GM19328 (cell line): ENCODE results near the gene MPRIP.

Experiments used
- ATAC-seq: cut with Tn5 transposase; IDR thresholded peaks from one replicate; pipeline ENCODE4 v1.9.1; 2021; ENCODE audit warnings: mild to moderate bottlenecking, moderate library complexity; ENCODE audit not compliant: unreplicated experiment

Gene MPRIP

GRCh38 chr17:17106756-17107155 lies 64.5 kb downstream of the MPRIP start:
- no peak for ATAC-seq

- ATAC-seq, result no peak
Measured at GRCh38 chr17:17107281-17107680, 65.0 kb downstream of the MPRIP start.

GRCh38 chr17:17107891-17108431 lies 65.7 kb downstream of the MPRIP start:
- ATAC-seq, result no peak

GRCh38 chr17:17108451-17109049 lies 66.3 kb downstream of the MPRIP start:
- ATAC-seq, result no peak

GRCh38 chr17:17109256-17109655 lies 67.0 kb downstream of the MPRIP start:
- ATAC-seq, result no peak

- no peak for ATAC-seq
Measured at GRCh38 chr17:17109907-17110306, 67.7 kb downstream of the MPRIP start.

GRCh38 chr17:17110520-17110919 lies 68.3 kb downstream of the MPRIP start:
- ATAC-seq, result no peak

- ATAC-seq, result no peak
Measured at GRCh38 chr17:17111401-17112393, 69.4 kb downstream of the MPRIP start.

GRCh38 chr17:17112628-17113200 lies 70.5 kb downstream of the MPRIP start:
- no peak for ATAC-seq

GRCh38 chr17:17114592-17115225 lies 72.5 kb downstream of the MPRIP start:
- no peak for ATAC-seq

- no peak for ATAC-seq
Measured at GRCh38 chr17:17115620-17116019, 73.4 kb downstream of the MPRIP start.

- ATAC-seq, result no peak
Measured at GRCh38 chr17:17116406-17116805, 74.1 kb downstream of the MPRIP start.

- no peak for ATAC-seq
Measured at GRCh38 chr17:17117923-17118322, 75.7 kb downstream of the MPRIP start.

GRCh38 chr17:17118399-17118798 lies 76.1 kb downstream of the MPRIP start:
- no peak for ATAC-seq

- no peak for ATAC-seq
Measured at GRCh38 chr17:17119106-17119505, 76.8 kb downstream of the MPRIP start.

GRCh38 chr17:17119533-17119932 lies 77.3 kb downstream of the MPRIP start:
- no peak for ATAC-seq

GRCh38 chr17:17120294-17120693 lies 78.0 kb downstream of the MPRIP start:
- ATAC-seq, result no peak

- ATAC-seq, result no peak
Measured at GRCh38 chr17:17120701-17121100, 78.4 kb downstream of the MPRIP start.

- ATAC-seq, result no peak
Measured at GRCh38 chr17:17121162-17121561, 78.9 kb downstream of the MPRIP start.

GRCh38 chr17:17122781-17123483 lies 80.7 kb downstream of the MPRIP start:
- no peak for ATAC-seq
